ENCODE data around the gene BPIFB3.

BPIFB3 gene

DNA sequence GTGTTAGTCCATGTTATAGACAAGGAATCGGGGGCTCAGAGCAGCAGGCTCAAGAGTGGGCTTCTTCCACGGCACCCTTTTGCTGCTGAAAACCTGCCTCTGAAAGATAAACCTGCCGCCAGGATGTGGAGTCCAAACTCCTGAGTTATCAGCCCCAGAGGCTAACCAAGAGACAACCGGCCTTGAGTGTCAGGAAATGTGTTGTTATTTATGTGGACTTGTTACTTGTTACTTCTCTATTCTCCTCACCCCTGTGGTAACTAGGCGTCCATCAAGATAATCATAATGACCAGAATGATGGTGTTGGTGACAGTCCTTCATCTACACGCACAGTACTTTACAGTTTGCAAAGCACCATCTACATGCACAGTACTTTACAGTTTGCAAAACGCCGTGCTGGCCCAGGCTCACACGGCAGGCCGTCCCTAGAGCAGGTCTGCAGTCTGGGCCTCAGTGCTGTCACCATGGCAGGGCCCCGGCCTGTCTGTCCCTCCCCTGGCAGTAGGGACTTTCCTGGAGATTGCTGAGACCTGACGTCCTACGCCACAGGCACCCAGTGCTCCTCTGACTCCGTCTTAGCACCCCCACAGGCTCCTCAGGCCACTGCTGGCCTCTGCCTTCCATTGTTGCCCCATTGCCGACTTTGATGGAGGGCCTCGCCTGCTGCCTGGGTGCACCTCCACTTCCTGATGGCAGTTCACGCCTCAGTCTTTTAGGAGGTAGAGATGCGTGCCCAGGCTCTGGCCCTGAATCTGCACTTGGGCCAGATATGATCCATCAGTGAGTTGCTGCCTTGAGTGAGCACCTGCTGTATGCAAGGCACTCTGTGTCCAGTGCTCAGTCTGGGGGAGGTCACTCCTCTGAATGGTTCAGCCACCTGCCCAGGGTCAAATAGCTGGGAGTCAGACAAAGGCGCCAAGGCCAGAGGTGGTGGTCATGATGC, 16.7 kb downstream of the BPIFB3 start:
- H3K27ac Mint-ChIP-seq = no peak overlapping the region
- H3K27me3 Mint-ChIP-seq (ENCODE audit: low read depth, poor library complexity) = peaks cover 27% of the 10 kb centered on the region

DNA sequence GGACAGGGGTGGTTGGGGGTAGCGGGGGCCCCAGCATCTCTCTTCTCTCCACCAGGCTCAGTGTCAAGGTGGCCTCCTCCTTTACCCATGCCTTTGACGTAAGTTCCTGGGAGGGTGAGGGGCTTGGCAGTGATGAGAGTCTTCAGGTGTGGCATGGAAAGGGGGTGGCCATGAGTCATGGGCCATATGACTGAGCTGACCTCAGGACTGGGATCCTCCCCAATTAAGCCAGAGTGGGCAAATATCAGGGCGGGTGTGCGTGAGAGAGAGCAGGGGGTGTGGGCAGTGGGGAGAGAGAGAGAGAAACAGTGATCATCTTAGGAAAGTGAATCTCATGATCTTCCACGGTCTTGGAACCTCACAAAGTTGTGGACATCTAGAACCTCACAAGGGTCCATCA, 17.5 kb downstream of the BPIFB3 start:
- H3K27ac Mint-ChIP-seq = no peak overlapping the region
- H3K4me1 Mint-ChIP-seq = peaks cover 9% of the 10 kb centered on the region

More for the DNA sequence above, 16.7 kb downstream of the BPIFB3 start:
- H3K9me3 Mint-ChIP-seq = no peaks in the 10 kb centered on the region
- TF ChIP-seq, protein P1, sequence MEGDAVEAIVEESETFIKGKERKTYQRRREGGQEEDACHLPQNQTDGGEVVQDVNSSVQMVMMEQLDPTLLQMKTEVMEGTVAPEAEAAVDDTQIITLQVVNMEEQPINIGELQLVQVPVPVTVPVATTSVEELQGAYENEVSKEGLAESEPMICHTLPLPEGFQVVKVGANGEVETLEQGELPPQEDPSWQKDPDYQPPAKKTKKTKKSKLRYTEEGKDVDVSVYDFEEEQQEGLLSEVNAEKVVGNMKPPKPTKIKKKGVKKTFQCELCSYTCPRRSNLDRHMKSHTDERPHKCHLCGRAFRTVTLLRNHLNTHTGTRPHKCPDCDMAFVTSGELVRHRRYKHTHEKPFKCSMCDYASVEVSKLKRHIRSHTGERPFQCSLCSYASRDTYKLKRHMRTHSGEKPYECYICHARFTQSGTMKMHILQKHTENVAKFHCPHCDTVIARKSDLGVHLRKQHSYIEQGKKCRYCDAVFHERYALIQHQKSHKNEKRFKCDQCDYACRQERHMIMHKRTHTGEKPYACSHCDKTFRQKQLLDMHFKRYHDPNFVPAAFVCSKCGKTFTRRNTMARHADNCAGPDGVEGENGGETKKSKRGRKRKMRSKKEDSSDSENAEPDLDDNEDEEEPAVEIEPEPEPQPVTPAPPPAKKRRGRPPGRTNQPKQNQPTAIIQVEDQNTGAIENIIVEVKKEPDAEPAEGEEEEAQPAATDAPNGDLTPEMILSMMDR (IDR thresholded peaks at IDR 0.05) = no peak
- H3K4me3 Mint-ChIP-seq = no peak overlapping the region
- DNase-seq = no peak
- peaks cover 4% of the 10 kb centered on the region for H3K4me1 Mint-ChIP-seq
- no peaks in the 10 kb centered on the region for H3K36me3 Mint-ChIP-seq (ENCODE audit: low read depth)

DNA sequence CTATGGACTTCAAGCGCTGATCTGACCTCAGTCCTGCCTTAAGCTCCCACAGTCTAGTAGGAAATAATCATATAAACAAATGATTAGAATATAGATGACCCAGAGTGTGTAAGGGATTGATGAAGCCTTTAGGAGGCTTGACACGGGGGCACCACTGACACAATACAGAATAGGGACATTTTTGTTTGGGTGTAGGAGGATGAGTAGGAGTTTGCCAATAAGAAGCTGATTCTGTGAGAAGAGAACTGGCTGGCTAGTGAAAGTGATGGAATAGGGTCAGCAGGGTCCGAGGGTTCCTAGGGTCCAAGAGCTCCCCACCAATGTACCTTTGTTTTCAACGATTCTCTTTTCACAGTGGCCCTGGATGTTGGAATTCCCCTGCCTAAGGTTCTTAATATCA, 18.7 kb downstream of the BPIFB3 start:
- Mint-ChIP-seq H3K27ac (no peak overlapping the region), H3K27me3 (ENCODE audit: low read depth, poor library complexity) (peaks cover 31% of the 10 kb centered on the region), H3K36me3 (ENCODE audit: low read depth) (no peaks in the 10 kb centered on the region)

More for the DNA sequence above, 17.5 kb downstream of the BPIFB3 start:
- H3K27me3 Mint-ChIP-seq (ENCODE audit: low read depth, poor library complexity) = peaks cover 27% of the 10 kb centered on the region
- H3K9me3 Mint-ChIP-seq = no peaks in the 10 kb centered on the region
- no peaks in the 10 kb centered on the region for H3K36me3 Mint-ChIP-seq (ENCODE audit: low read depth)
- no peak for DNase-seq
- H3K4me3 Mint-ChIP-seq = no peak overlapping the region
- TF ChIP-seq, protein P1 (IDR thresholded peaks at IDR 0.05) = no peak

GRCh38 chr20:33072813-33073212, 19.1 kb downstream of the BPIFB3 start:
- Mint-ChIP-seq H3K27ac (no peak overlapping the region), H3K36me3 (ENCODE audit: low read depth) (no peaks in the 10 kb centered on the region), H3K4me1 (peaks cover 9% of the 10 kb centered on the region), H3K27me3 (ENCODE audit: low read depth, poor library complexity) (peaks cover 31% of the 10 kb centered on the region), H3K9me3 (no peaks in the 10 kb centered on the region), H3K4me3 (no peak overlapping the region)
- TF ChIP-seq, protein P1 (IDR thresholded peaks at IDR 0.05) = no peak
- DNase-seq = no peak

More for the DNA sequence above, 18.7 kb downstream of the BPIFB3 start:
- no peak for DNase-seq
- Mint-ChIP-seq H3K4me1 (peaks cover 9% of the 10 kb centered on the region), H3K4me3 (no peak overlapping the region), H3K9me3 (no peaks in the 10 kb centered on the region)
- TF ChIP-seq, protein P1 (IDR thresholded peaks at IDR 0.05) = no peak

DNA sequence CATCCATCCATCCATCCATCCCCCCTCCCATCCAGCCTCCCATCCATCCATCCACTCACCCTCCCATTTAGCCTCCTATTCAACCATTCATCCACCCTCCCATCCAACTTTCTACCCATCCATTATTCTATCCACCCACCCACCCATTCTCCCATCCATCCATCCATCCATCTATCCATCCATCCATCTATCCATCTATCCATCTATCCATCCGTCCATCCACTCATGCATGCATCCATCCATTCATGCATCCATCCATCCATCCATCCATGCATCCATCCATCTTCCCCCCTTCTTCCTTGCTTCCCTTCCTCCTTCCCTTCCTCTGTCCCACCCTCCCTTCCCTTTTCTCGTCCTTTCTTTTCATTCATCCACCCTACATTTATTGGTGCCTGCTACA, 21.0 kb downstream of the BPIFB3 start:
- no peaks in the 10 kb centered on the region for H3K36me3 Mint-ChIP-seq (ENCODE audit: low read depth)
- no peak for DNase-seq
- H3K9me3 Mint-ChIP-seq = no peaks in the 10 kb centered on the region
- no peak overlapping the region for H3K4me3 Mint-ChIP-seq
- TF ChIP-seq, protein P1 (IDR thresholded peaks at IDR 0.05) = no peak
- peaks cover 9% of the 10 kb centered on the region for H3K4me1 Mint-ChIP-seq
- peaks cover 30% of the 10 kb centered on the region for H3K27me3 Mint-ChIP-seq (ENCODE audit: low read depth, poor library complexity)
- H3K27ac Mint-ChIP-seq = no peak overlapping the region

All from nephron progenitor cell (in vitro differentiated cells).